Choroid plexus epithelial cell (primary cell): Measurements from ENCODE around the gene LDLRAP1.

Source experiments
- DNase-seq: peaks from one replicate; pipeline ENCODE4 v3.0.0-alpha.2; 2010; ENCODE audit warnings: low read depth
- H3K4me3 ChIP-seq: 2 replicates; pipeline ENCODE4 v1.5.1; 2011; ENCODE audit warnings: low read depth, mild to moderate bottlenecking, control low read depth, low read length, moderate library complexity
- TF ChIP-seq, protein P1 (sequence below): conservative IDR thresholded peaks from 2 replicates; pipeline ENCODE4 v1.5.1; 2011; ENCODE audit warnings: low read depth, mild to moderate bottlenecking, control low read depth, inconsistent platforms, low read length, moderate library complexity

The LDLRAP1 gene

DNA sequence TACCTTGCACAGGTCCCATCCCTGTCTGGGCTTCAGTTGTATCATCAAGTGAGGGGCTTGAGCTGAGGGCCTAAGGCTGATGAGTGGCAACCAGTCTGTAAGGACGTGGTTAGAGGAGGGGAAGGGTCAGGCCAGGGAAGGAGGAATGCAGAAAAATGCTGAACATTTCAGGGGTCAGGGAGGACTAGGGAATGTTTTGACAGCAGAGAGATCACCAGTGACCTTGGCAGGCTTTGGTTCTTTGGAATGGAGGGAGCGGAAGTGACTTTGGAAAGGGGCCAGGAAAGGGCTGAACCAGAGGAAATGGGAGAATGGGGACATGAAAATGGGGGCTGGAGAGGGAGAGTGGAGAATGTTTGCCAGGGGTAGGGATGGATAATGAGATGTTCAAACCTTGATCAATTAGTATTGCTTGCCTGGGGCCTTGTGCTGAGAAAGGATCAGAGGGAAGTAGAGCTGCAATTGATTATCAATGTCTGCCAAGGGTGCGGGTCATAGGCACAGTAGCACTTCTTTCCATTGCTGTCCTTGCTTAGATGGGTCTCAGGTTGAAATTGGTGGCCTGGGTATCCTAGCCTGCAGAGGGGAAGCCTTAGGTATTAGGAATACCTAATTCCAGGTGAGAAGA lies 7.4 kb downstream of the LDLRAP1 start:
- no peak overlapping the region for H3K4me3 ChIP-seq
- TF ChIP-seq, protein P1, sequence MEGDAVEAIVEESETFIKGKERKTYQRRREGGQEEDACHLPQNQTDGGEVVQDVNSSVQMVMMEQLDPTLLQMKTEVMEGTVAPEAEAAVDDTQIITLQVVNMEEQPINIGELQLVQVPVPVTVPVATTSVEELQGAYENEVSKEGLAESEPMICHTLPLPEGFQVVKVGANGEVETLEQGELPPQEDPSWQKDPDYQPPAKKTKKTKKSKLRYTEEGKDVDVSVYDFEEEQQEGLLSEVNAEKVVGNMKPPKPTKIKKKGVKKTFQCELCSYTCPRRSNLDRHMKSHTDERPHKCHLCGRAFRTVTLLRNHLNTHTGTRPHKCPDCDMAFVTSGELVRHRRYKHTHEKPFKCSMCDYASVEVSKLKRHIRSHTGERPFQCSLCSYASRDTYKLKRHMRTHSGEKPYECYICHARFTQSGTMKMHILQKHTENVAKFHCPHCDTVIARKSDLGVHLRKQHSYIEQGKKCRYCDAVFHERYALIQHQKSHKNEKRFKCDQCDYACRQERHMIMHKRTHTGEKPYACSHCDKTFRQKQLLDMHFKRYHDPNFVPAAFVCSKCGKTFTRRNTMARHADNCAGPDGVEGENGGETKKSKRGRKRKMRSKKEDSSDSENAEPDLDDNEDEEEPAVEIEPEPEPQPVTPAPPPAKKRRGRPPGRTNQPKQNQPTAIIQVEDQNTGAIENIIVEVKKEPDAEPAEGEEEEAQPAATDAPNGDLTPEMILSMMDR: no peak
- DNase-seq: peak; percentile 74

DNA sequence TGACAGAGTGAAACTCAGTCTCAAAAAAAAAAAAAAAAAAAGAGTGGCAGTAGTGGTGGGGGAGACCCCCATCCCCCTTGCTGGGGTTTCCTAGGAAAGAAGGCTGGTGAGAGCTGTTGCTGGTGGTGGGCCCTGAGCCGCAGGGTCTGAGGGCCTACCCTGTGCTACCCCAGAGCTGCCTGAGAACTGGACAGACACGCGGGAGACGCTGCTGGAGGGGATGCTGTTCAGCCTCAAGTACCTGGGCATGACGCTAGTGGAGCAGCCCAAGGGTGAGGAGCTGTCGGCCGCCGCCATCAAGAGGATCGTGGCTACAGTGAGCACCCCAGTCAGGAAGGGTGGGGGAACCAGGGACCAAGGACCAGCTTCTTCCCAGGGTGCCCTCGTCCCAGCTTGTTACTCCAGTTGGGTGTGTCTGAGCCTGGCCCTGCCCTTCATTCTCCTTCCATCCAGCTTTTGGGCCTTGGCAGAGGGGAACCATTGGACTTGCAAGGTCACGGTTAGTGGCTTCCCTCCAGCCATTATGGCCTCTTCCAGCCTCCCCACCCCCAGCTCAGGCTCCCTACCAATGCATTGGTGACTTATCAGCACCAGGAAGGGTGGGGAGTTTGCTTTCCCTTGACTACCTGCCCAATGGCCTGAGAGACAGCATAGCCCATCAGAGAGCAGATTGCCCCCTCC lies 10.5 kb downstream of the LDLRAP1 start:
- no peak for DNase-seq
- no peak overlapping the region for H3K4me3 ChIP-seq
- TF ChIP-seq, protein P1: no peak

DNA sequence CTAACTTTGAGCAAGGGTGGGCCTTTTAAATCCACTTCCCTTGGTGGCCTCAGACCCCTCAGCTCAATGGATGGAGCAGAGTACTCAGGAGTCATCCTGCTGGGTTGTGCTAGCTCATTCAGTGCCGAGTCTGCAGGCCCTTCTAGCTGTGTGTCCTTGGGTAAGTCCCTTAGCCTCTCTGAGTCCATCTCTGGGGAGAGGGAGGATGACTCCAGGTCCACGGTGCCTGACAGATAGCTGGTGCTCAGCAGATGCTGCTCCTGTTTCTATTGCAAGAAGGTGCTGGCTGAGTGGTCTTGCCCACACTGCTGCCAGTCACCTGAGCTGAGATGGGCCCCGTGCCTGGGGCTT lies 11.0 kb downstream of the LDLRAP1 start:
- TF ChIP-seq, protein P1: no peak
- DNase-seq: no peak
- H3K4me3 ChIP-seq: no peak overlapping the region

DNA sequence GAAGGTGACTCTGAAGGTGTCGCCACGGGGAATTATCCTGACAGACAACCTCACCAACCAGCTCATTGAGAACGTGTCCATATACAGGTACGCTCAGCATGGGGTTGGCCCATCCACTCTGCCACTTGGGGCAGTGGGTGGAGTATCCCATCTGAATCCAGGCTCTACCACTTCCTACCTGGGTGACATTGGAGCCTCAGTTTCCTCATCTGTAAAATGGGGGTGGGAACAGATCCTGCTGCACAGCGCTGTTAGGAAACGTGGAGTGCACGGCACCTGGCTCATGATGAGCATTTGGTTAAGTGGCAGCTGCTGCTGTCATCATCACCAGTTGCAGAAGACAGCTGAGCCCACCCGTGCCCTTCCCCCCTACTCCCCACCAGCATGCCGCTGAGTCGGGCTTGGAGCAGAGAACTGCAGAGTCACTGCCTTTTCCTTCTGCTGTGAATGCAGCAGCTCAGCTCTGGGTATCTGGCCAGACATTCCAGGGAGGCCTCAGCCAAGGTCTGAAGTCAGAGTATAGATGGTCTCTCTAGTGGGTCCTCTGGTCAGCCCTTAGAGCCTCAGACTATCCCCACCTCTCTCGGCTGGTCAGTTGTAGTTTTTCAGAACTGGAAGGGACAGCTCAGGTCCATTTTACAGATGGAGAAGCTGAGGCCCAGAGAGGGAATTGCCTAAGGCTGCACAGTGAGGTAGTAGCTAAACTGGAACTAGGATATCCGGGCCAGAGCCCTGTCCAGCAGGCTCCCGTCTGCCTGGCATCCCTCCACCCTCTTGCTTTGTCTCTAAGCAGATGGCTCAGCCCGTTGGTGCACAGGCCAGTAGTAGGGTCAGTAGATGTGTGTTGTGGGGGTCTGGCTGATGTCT lies 11.7 kb downstream of the LDLRAP1 start:
- DNase-seq: peak; percentile 50
- TF ChIP-seq, protein P1: no peak
- H3K4me3 ChIP-seq: no peak overlapping the region

DNA sequence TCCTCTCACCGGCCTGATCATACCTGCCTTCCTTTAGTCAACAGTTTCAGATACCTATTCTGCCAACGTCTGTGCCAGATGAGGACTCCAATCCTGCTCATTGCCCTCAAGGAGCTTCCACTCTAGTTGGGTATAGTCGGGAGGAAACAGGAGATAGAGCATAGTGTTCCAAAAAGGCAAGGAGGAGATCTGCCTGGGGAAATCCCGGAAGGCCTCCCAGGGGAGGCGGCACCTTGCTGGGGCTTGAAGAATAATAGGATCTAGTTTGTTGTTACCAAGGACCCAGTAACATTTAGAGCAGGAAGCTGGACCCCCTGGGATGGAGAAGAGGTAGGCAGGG lies 12.3 kb downstream of the LDLRAP1 start:
- no peak for DNase-seq
- H3K4me3 ChIP-seq: no peak overlapping the region
- TF ChIP-seq, protein P1: no peak

DNA sequence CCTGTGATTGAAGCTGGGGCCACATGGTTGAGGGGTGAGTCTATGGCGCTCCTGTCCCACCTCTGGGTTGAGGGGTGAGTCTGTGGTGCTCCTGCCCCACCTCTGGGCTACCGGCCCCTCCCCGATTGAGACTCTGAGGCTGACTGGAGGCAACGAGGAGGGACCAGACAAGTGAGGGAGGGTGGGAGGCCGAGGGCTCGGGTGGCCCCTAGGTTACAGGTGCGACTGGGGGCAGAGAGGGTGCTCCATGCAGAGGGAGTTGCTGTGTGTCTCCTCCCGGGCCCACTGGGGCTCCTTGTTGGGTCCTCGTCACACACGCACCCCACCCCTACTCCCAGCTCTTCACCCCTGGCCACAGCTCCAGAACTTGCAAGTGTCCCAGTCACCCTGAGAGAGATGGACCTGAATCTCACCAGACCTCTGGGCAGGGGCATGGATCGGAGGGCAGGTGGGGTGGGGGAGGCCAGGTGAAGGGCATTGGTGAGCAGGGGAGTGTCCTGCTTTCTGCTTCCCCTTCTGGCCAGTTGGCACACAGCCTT lies 12.8 kb downstream of the LDLRAP1 start:
- no peak overlapping the region for H3K4me3 ChIP-seq
- TF ChIP-seq, protein P1: no peak
- DNase-seq: no peak
